NB4 (cell line): ENCODE data around the gene MEGF8.

Source experiments
- MYC ChIP-seq: IDR thresholded peaks from 2 replicates; pipeline ENCODE4 v1.6.1; 2011; ENCODE audit warnings: low read depth, low read length
- POLR2A ChIP-seq: IDR thresholded peaks from 2 replicates; pipeline ENCODE4 v1.6.1; 2011; ENCODE audit warnings: mild to moderate bottlenecking; ENCODE audit not compliant: insufficient read length; ENCODE audit errors: extremely low read depth
- TF ChIP-seq, protein P1 (sequence below): IDR thresholded peaks from one replicate; pipeline ENCODE4 v1.5.1; 2012; ENCODE audit warnings: low read depth, low read length

DNA sequence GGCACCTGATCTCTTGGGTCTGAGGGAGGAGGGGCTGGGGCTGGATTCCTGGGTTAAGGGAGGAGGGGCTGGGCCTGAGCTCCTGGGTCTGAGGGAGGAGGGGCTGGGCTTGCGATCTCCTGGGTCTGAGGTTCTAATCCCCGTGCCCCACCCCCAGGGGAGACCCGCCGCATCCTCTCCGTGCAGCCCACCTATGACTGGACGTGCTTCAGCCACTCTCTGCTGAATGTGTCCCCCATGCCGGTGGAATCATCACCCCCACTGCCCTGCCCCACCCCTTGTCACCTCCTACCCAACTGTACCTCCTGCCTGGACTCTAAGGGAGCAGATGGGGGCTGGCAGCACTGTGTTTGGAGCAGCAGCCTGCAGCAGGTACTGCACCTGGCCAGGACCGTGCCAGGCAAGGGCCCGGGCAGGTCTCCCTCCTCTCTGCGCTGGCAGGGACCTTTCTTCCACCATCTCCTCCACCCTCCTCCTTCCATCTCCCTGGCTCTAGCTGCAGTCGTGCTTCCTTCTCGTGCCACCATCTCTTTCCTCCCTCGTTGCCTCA lies 37.5 kb downstream of the MEGF8 start:
- TF ChIP-seq, protein P1, sequence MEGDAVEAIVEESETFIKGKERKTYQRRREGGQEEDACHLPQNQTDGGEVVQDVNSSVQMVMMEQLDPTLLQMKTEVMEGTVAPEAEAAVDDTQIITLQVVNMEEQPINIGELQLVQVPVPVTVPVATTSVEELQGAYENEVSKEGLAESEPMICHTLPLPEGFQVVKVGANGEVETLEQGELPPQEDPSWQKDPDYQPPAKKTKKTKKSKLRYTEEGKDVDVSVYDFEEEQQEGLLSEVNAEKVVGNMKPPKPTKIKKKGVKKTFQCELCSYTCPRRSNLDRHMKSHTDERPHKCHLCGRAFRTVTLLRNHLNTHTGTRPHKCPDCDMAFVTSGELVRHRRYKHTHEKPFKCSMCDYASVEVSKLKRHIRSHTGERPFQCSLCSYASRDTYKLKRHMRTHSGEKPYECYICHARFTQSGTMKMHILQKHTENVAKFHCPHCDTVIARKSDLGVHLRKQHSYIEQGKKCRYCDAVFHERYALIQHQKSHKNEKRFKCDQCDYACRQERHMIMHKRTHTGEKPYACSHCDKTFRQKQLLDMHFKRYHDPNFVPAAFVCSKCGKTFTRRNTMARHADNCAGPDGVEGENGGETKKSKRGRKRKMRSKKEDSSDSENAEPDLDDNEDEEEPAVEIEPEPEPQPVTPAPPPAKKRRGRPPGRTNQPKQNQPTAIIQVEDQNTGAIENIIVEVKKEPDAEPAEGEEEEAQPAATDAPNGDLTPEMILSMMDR = no peak
- no peak for TF ChIP-seq POLR2A
- TF ChIP-seq MYC = no peak
